ENCODE results near the gene PPME1. TPM values are rescaled to one million over a fixed set of nuclear protein-coding genes. Genes with fewer than 3 reads are reported as not detected.
"Not testable (repeated sequence)": the region's sequence is repeated elsewhere in the genome, so short reads cannot be mapped to it uniquely, and the experiment has no call there.

PPME1 gene
- total RNA-seq, 1 donor from 2014 or later: 17.3 TPM

- CTCF ChIA-PET: no interaction called here
- ATAC-seq (ENCODE audit: low read depth) (no peak), DNase-seq (no peak)
- Mint-ChIP-seq H3K4me3 (no peak overlapping the region), H3K27me3 (no peaks in the 10 kb centered on the region), H3K4me1 (no peaks in the 10 kb centered on the region), H3K9me3 (no peaks in the 10 kb centered on the region), H3K27ac (no peak overlapping the region), H3K36me3 (ENCODE audit: low read depth) (peaks cover 45% of the 10 kb centered on the region)
- TF ChIP-seq, protein P1, sequence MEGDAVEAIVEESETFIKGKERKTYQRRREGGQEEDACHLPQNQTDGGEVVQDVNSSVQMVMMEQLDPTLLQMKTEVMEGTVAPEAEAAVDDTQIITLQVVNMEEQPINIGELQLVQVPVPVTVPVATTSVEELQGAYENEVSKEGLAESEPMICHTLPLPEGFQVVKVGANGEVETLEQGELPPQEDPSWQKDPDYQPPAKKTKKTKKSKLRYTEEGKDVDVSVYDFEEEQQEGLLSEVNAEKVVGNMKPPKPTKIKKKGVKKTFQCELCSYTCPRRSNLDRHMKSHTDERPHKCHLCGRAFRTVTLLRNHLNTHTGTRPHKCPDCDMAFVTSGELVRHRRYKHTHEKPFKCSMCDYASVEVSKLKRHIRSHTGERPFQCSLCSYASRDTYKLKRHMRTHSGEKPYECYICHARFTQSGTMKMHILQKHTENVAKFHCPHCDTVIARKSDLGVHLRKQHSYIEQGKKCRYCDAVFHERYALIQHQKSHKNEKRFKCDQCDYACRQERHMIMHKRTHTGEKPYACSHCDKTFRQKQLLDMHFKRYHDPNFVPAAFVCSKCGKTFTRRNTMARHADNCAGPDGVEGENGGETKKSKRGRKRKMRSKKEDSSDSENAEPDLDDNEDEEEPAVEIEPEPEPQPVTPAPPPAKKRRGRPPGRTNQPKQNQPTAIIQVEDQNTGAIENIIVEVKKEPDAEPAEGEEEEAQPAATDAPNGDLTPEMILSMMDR (IDR thresholded peaks at IDR 0.05): no peak
- intact Hi-C loops (cut with micrococcal nuclease): no loop called here
- POLR2A ChIA-PET: no interaction called here
These were observed 31.8 kb upstream of the PPME1 start for GRCh38 chr11:74139151-74139918.

GRCh38 chr11:74139919-74140431, 31.1 kb upstream of the PPME1 start:
- POLR2A ChIA-PET; intact Hi-C loops (cut with micrococcal nuclease); H3K27me3 Mint-ChIP-seq; H3K4me1 Mint-ChIP-seq; H3K27ac Mint-ChIP-seq; CTCF ChIA-PET; ATAC-seq (ENCODE audit: low read depth); DNase-seq; H3K9me3 Mint-ChIP-seq; H3K4me3 Mint-ChIP-seq: not testable (repeated sequence)
- H3K36me3 Mint-ChIP-seq (ENCODE audit: low read depth): peaks cover 44% of the 10 kb centered on the region

DNA sequence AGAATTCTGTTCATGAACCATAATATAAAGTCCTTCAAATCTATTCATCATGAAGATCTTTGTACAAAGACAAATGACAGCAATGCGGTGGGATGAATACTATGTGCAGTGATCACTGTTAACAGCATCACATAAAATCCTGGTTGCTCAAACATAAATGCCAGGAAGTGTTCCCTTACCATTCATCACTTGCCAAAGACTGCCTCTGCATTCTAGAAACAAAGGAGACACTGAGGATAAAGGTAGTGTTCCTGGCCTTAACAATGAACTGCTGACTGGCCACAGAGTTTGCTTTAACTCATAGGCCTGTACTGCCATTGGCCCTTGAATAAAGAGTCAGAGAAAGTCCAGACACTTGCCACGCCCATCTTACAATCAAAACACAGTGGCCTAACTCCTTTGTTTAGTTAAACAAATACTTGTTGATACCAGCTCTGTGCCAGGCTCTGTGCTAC, 29.8 kb upstream of the PPME1 start:
- no peak for ATAC-seq (ENCODE audit: low read depth)
- Mint-ChIP-seq H3K9me3 (no peaks in the 10 kb centered on the region), H3K27me3 (no peaks in the 10 kb centered on the region), H3K36me3 (ENCODE audit: low read depth) (peaks cover 42% of the 10 kb centered on the region), H3K4me3 (no peak overlapping the region), H3K4me1 (no peaks in the 10 kb centered on the region), H3K27ac (no peak overlapping the region)
- ChIA-PET POLR2A (no interaction called here), CTCF (no interaction called here)
- DNase-seq: no peak
- intact Hi-C loops (cut with micrococcal nuclease): no loop called here
- TF ChIP-seq, protein P1 (IDR thresholded peaks at IDR 0.05): no peak

DNA sequence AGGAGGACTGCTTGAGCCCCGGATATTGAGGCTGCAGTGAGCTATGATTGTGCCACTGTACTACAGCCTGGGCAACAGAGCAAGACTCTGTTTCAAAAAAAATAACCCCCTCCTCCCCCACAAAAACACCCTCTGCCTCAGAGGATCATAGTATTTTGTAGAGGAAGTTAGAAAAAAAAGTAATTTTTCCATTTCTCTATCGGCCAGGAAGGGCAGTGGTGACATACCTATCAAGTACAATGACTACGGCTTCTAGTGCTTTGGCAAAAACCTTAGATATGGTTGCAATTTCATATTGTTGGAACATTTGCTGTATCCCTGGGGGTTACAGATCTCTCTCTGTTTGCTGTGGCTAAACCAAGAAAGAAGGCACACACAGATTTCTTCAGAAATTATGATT, 29.2 kb upstream of the PPME1 start:
- no peaks in the 10 kb centered on the region for H3K27me3 Mint-ChIP-seq
- no peaks in the 10 kb centered on the region for H3K9me3 Mint-ChIP-seq
- H3K4me3 Mint-ChIP-seq: no peak overlapping the region
- no peak overlapping the region for H3K27ac Mint-ChIP-seq
- ChIA-PET CTCF (no interaction called here), POLR2A (no interaction called here)
- peaks cover 38% of the 10 kb centered on the region for H3K36me3 Mint-ChIP-seq (ENCODE audit: low read depth)
- intact Hi-C loops (cut with micrococcal nuclease): no loop called here
- H3K4me1 Mint-ChIP-seq: no peaks in the 10 kb centered on the region
- DNase-seq: no peak
- no peak for ATAC-seq (ENCODE audit: low read depth)
- TF ChIP-seq, protein P1 (IDR thresholded peaks at IDR 0.05): no peak

DNA sequence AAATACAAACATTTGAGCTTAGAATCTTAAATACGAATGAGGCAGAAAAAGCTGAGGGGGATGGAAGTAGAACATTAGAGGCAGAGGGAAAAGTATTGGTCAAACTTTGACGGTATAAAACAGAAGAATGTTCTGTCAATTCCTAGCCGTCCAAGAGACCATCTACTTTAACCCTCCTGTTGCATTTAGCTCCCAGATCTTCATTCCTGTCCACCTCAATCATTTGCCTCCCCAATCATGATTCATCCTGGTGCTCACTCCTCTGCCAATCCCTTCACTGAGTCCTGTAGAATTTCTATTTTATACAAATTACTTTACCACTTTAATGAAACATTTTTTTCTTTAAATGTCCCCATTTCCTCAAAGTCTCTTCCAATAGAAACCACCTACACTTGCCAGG, 28.5 kb upstream of the PPME1 start:
- TF ChIP-seq, protein P1 (IDR thresholded peaks at IDR 0.05): no peak
- H3K4me1 Mint-ChIP-seq: no peaks in the 10 kb centered on the region
- CTCF ChIA-PET: no interaction called here
- intact Hi-C loops (cut with micrococcal nuclease): no loop called here
- no peaks in the 10 kb centered on the region for H3K9me3 Mint-ChIP-seq
- no peak overlapping the region for H3K4me3 Mint-ChIP-seq
- DNase-seq (no peak), ATAC-seq (ENCODE audit: low read depth) (no peak)
- peaks cover 39% of the 10 kb centered on the region for H3K36me3 Mint-ChIP-seq (ENCODE audit: low read depth)
- POLR2A ChIA-PET: no interaction called here
- H3K27me3 Mint-ChIP-seq: no peaks in the 10 kb centered on the region
- H3K27ac Mint-ChIP-seq: no peak overlapping the region
